ENCODE measurements around the gene CYP3A7.

Gene CYP3A7

GRCh38 chr7:99734987-99735386 lies at the start of gene CYP3A7:
CYP3A7 (minus strand) TSS chr7:99735196; CDS start chr7:99735093, 103 bp downstream.
- H3K27me3 ChIP-seq (replicated peaks; ENCODE audit: control insufficient read depth, insufficient read depth, low read length) = no peaks in the 10 kb centered on the region; the same call in 1 of the 2 replicates
- no peak for DNase-seq (ENCODE audit: extremely low read depth, insufficient read length)
- no peak within 1 kb of the TSS for H3K4me3 ChIP-seq (replicated peaks; ENCODE audit: low read depth, low read length)
- TF ChIP-seq CTCF (IDR thresholded peaks at IDR 0.05; ENCODE audit: insufficient read depth, low read length, poor library complexity, severe bottlenecking) = no peak
- no peaks in the 10 kb centered on the region for H3K36me3 ChIP-seq (ENCODE audit: control insufficient read depth, insufficient read depth, low read length)

- DNase-seq (ENCODE audit: extremely low read depth, insufficient read length) = no peak
- no peak for TF ChIP-seq CTCF (IDR thresholded peaks at IDR 0.05; ENCODE audit: insufficient read depth, low read length, poor library complexity, severe bottlenecking)
- H3K27me3 ChIP-seq (replicated peaks; ENCODE audit: control insufficient read depth, insufficient read depth, low read length) = no peaks in the 10 kb centered on the region; the same call in 1 of the 2 replicates
- H3K4me3 ChIP-seq (replicated peaks; ENCODE audit: low read depth, low read length) = no peak within 1 kb of the TSS
- no peaks in the 10 kb centered on the region for H3K36me3 ChIP-seq (ENCODE audit: control insufficient read depth, insufficient read depth, low read length)
Observed at GRCh38 chr7:99784007-99784406, 49.0 kb upstream of the CYP3A7 start, which contains the start of gene CYP3A4. CYP3A4 (minus strand) TSS chr7:99784184; CDS start chr7:99784081, 103 bp downstream.

- no peak for DNase-seq (ENCODE audit: extremely low read depth, insufficient read length)
- no peaks in the 10 kb centered on the region for H3K36me3 ChIP-seq (ENCODE audit: control insufficient read depth, insufficient read depth, low read length)
- H3K27me3 ChIP-seq (replicated peaks; ENCODE audit: control insufficient read depth, insufficient read depth, low read length) = no peaks in the 10 kb centered on the region; the same call in none of the 2 replicates
- H3K4me3 ChIP-seq (replicated peaks; ENCODE audit: low read depth, low read length) = no peak overlapping the region
- no peak for TF ChIP-seq CTCF (IDR thresholded peaks at IDR 0.05; ENCODE audit: insufficient read depth, low read length, poor library complexity, severe bottlenecking)
Observed at GRCh38 chr7:99782012-99782953, 47.3 kb upstream of the CYP3A7 start.

- DNase-seq (ENCODE audit: extremely low read depth, insufficient read length) = no peak
Observed at GRCh38 chr7:99780588-99780987, 45.6 kb upstream of the CYP3A7 start.

GRCh38 chr7:99779949-99780348 lies 45.0 kb upstream of the CYP3A7 start:
- H3K36me3 ChIP-seq (ENCODE audit: control insufficient read depth, insufficient read depth, low read length) = no peaks in the 10 kb centered on the region
- TF ChIP-seq CTCF (IDR thresholded peaks at IDR 0.05; ENCODE audit: insufficient read depth, low read length, poor library complexity, severe bottlenecking) = no peak
- no peak for DNase-seq (ENCODE audit: extremely low read depth, insufficient read length)
- H3K27me3 ChIP-seq (replicated peaks; ENCODE audit: control insufficient read depth, insufficient read depth, low read length) = no peaks in the 10 kb centered on the region; the same call in none of the 2 replicates
- H3K4me3 ChIP-seq (replicated peaks; ENCODE audit: low read depth, low read length) = no peak overlapping the region

More at GRCh38 chr7:99780588-99780987, 45.6 kb upstream of the CYP3A7 start:
- no peak for TF ChIP-seq CTCF (IDR thresholded peaks at IDR 0.05; ENCODE audit: insufficient read depth, low read length, poor library complexity, severe bottlenecking)
- Histone ChIP-seq H3K4me3 (replicated peaks; ENCODE audit: low read depth, low read length) (no peak overlapping the region), H3K36me3 (ENCODE audit: control insufficient read depth, insufficient read depth, low read length) (no peaks in the 10 kb centered on the region), H3K27me3 (replicated peaks; ENCODE audit: control insufficient read depth, insufficient read depth, low read length) (no peaks in the 10 kb centered on the region; the same call in none of the 2 replicates)

All from GM06990 (cell line).